ENCODE measurements around the gene MRPL45.

MRPL45 gene

DNA sequence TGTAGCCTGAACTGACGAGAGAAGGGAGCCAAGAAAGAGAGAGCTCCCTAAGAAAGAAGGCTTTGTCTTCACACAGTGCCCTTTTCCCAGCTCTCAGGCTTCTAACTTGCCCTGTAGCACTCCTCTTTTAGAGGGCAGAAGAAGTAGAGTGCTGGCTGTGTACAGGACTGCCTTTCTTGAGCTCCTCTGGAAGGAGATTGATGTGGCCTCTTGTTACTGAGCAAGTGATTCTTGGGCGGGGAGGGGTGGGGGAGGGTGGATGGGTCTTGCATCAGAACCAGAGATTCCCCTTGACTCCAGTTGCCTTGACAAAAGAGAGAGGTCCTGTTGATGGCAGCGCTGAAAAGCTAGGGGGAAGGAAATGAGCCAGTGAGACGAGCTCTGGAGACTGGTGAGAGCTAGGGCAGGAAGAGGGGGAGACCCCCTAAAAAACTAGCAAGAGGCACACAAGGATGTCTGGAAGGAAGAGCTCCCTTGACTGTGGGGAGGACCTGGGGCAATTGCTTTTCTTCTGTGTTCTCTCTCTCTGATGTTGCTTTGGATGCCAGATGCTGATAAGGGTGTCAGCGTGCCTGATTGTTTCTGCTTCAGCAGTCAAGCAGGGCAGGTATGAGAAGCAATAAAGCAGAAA is 28.4 kb downstream of the MRPL45 start:
- peak; percentile 45 for DNase-seq

DNA sequence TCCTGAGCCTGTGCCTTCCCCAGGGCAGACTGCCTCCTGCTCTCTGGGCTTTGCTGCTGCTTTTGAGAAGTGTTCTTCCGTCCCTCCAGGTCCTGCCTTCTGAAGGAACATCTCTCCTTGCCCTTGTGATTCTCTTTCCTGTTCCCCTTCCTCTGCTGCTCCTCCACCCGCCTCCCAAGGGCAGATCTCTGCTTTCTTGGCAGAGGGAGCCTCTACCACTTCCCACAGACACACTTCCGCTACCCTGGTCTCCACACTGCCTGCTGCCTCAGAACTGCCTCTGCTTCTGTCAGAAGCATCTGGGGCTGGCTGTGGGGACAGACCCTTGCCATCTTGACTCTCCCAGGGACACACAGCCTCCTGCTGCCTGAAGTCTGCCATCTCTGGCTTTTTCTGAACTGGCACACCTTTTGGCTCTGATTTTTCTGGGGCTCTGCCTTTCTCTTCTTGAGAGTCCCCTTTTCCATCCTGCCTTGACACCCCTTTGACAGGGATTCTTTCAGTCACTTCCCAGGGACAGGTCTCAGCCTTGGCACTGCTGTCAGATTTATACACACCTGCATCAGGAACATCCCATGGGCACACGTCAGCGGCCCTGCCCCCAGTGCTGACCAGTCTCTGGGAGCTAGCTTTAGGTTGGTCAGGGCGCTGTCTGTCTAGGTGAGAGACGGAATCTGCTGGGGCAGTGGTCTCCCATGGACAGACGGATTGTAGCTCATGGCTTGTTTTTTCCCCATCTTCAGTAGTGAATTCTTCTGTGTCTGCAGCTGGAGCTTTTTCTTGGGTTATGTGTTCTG is 30.2 kb downstream of the MRPL45 start:
- DNase-seq = peak; percentile 17

DNA sequence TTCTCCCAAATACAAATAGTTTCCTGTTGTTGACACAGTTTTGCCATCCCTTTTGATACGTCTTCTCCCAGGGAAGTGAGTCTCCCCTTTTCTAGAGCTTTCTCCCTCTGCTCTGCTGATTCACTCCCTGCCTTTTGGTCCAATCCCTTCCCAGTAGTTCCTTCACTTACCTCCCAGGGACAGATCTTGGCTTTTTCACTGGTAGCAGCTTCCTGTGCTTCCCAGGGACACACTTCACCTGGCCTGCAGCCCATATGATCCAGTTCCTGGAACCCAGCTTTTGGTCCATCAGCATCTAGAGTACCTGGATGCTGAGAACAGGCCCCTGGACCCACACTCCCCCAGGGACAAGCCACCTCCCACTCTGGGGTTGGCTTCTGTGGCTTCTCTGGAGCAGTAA is 31.0 kb downstream of the MRPL45 start:
- DNase-seq = no peak

DNA sequence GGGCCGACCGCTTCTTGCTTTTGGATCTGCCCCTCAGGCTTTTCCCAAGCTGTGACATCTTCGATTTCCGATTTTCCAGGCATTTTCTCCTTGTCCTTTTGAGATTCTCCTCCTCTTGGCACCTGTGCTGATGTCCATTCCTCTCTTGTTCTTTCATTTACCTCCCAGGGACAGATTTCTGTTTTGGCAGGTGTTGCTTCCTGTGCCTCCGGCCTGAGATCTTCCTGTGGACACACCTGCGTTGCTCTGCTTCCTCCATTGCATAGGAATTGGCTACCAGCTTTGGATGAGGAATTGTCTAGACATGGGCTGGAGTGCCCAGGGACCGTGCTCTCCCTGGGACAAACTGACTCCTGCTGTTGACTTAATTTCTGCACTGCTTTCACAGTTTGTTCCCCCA is 31.7 kb downstream of the MRPL45 start:
- no peak for DNase-seq

DNA sequence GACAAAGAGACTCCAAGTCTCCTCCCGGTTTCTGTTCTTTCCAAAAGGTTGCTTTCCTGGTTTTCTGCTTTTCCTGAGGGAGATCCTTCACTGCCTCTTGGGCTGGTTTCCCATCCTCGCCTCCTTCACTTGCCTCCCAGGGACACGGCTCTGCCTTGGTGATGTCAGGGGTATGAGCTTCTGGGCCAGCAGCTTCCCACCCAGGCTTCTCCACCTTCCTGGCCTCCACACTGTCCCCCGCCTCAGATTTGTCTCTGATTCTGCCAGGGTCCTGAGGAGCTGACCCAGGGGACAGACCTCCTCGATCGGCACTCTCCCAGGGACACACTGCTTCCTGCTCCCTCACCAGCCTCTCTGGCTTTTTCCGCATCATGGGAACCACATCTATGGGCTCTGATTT is 32.3 kb downstream of the MRPL45 start:
- DNase-seq = no peak

- DNase-seq = no peak
Observed at GRCh38 chr17:38329808-38330730, 33.1 kb downstream of the MRPL45 start.

DNA sequence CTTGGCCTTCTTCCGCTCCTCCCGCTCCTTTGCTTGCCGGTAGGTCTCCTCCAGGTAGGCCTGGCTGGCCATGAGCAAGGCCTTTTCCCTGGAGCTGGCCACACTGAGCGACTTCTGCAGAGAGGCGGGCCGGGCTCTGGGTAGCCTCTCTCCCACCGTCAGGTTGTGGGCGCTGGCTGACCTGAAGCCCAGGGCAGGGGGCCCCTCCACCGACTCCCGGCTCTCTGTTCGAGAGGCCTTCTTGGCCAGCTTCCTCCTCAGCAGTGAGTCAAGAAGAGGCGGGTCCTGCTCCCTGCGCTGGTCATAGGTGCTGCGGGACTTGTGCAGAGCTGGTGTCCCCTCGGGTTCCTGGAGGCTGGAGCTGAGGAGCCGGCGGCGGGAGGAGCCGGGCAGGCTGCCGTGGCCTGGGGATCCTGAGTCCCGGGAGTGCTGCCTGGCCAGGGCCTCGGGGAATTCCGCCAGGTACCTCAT is 34.0 kb downstream of the MRPL45 start:
- DNase-seq = no peak

- DNase-seq = no peak
Observed at GRCh38 chr17:38332735-38333134, 35.8 kb downstream of the MRPL45 start.

GRCh38 chr17:38333635-38334295 is 36.8 kb downstream of the MRPL45 start:
- no peak for DNase-seq

GRCh38 chr17:38334480-38335364 is 37.8 kb downstream of the MRPL45 start:
- DNase-seq = no peak

DNA sequence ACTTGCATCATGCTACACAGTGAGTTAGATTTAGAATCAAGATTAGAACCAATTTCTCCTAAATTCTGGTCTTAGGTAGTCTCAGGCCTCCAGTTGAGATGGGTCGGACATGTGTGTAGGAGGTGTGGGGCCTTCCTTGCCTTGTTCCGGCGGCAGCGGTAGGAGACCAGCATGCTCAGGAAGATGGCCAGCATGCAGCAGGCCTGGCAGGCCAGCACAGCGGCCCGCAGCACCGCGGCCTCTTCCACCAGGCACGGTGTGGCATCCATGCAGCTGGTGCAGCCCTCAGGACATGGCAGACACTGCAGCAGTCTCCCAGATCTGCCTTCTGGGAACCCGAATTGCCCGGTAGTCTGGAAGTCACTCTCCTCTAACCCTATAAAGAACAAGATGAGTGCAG is 39.9 kb downstream of the MRPL45 start:
- DNase-seq = no peak

GRCh38 chr17:38338053-38338452 is 41.1 kb downstream of the MRPL45 start:
- peak; percentile 26 for DNase-seq

- DNase-seq = no peak
Observed at GRCh38 chr17:38338535-38338934, 41.6 kb downstream of the MRPL45 start.

DNA sequence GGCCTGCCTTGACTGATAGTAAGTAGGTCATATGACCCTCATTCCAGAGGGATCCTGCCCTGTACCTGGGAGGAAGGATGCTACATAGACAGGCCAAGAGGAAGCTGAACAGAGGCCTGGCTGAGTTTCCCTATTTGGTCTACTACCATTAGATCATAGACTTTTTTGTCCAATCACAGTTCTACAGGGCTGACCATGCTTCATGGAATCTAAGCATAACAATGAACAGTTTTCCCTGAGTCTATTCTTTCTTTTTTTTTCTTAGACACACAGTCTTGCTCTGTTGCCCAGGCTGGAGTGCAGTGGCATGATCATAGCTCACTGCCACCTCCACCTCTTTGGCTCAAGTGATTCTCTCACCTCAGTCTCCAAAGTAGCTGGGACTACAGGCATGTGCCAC is 42.9 kb downstream of the MRPL45 start:
- DNase-seq = no peak

- DNase-seq = peak; percentile 89
Observed at GRCh38 chr17:38341035-38341721, 44.2 kb downstream of the MRPL45 start.

DNA sequence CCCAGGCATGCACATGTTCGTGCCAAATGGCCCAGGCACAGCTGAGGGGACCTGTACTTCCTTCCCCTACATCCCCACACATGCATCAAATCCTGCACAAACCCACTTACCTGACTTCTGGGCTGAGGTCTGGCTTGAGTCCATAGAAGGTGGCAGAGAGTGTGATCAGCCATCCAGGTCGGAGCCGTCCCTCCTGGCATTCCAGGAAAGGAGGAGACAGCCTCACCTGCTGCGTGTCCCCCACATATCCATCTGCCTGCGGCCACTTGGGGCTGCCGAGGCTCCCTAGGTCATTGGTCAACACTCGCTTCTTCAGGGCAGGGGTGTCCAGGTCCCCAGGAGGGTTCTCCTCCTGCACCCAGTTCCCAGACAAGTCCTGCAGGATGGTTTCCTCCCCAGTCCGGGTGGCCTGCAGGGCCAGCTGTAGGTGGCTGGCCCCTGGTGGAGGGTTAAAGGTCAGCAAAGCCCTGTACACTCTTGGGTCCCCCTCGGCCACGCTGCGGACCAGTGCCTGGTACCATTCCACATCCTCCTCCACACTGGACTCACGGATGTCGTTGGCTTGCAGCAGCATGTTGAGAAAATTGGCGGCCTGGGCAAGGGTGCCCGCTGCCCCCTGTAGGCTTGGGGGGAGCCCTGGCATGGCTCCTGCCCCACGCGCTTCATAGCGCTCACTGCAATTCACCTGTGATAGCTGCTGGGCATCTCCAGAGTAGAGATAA is 46.1 kb downstream of the MRPL45 start:
- no peak for DNase-seq

DNA sequence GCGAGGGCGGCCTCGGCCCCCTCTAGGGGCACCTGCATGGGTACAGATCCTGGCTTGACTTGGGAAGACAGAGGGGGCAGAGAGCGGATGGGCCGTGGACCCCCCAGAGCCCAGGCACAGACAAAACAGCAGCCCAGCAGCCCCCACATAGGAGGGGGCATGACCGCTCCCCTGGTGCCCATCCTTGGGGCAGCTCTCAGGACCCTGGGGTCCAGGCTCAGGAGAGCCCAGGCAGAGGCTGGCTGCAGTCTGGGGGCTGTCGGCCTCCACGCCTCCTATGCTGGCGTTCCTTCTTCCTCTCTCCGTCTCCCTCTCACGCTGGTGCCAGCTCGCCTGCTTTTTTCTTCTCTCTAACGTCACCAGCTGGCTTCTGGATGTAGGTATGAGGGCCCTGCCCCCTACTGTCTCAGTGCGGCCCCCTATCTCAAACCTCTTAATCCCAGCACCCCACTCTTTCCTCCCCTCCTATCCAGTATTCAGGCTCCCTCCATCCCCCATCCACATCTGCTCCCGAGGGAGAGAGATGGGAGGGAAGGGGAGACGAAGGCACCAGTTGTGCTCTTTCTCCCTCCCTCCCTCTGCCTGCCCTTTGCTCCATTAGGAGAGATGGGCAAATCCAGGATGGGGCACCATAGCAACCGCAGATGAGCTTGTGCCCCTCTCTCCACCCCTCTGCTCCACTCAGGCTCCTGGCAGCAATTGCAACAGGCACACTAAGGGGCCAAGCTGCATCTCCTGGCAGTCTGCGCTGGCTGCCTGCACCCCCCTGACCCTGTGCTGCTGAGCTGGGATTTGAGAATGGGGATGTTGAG is 46.8 kb downstream of the MRPL45 start, which contains the start of gene GPR179:
Gene GPR179, minus strand, starts transcription at position 349 of the 812 bp plus-strand sequence. Its CDS starts 167 bp downstream, at position 182.
- DNase-seq = no peak

- DNase-seq = no peak
Observed at GRCh38 chr17:38344420-38344745, 47.4 kb downstream of the MRPL45 start.

- no peak for DNase-seq
Observed at GRCh38 chr17:38345743-38346142, 48.8 kb downstream of the MRPL45 start.
